Kidney (tissue), 14 donors: ENCODE data around the gene MAP3K7CL. TPM values are rescaled to one million over a fixed set of nuclear protein-coding genes. Genes with fewer than 3 reads are reported as not detected.

Experiments
- DNase-seq, 5 donors: peaks; one replicate each; pipeline ENCODE4 v3.0.0-alpha.2; 2013 to 2020
- FAIRE-seq: peaks from 2 replicates; lab custom pipeline; 2012; peaks lifted over from hg19 to GRCh38; lab: Jason Lieb, UNC
- H3K27ac ChIP-seq, 2 donors: one replicate each; pipeline ENCODE4 v1.7.0; 2013; ENCODE audit warnings: low read depth in 2 of 2, low read length in 2 of 2, inconsistent platforms in 1 of 2
- H3K27me3 ChIP-seq: one replicate; pipeline ENCODE4 v1.7.1; 2013; ENCODE audit warnings: low read length, inconsistent platforms; ENCODE audit not compliant: control insufficient read depth, insufficient read depth
- H3K36me3 ChIP-seq, 3 donors: one replicate each; pipeline versions ENCODE4 v1.7.0 to v1.7.1; 2013; ENCODE audit warnings: low read length in 3 of 3, control low read depth in 1 of 3, inconsistent platforms in 1 of 3; ENCODE audit not compliant: insufficient read depth in 3 of 3, control insufficient read depth in 2 of 3
- H3K4me1 ChIP-seq, 3 donors: one replicate each; pipeline versions ENCODE4 v1.7.0 to v1.7.1; 2013; ENCODE audit warnings: low read length in 3 of 3, inconsistent platforms in 1 of 3, low read depth in 1 of 3; ENCODE audit not compliant: control insufficient read depth in 2 of 3, insufficient read depth in 2 of 3
- H3K4me3 ChIP-seq, 3 donors: one replicate each; pipeline versions ENCODE4 v1.7.0 to v1.8.1; 2013; ENCODE audit warnings: low read length in 3 of 3, control low read depth in 1 of 3, inconsistent platforms in 1 of 3
- H3K9ac ChIP-seq, 3 donors: one replicate each; pipeline versions ENCODE4 v1.7.0 to v1.7.1; 2013; ENCODE audit warnings: low read length in 3 of 3, control low read depth in 1 of 3, inconsistent platforms in 1 of 3
- H3K9me3 ChIP-seq, 3 donors: one replicate each; pipeline versions ENCODE4 v1.7.0 to v1.7.1; 2013; ENCODE audit warnings: low read length in 3 of 3, control low read depth in 1 of 3, inconsistent platforms in 1 of 3; ENCODE audit not compliant: control insufficient read depth in 2 of 3, insufficient read depth in 1 of 3
- CTCF ChIP-seq: IDR thresholded peaks from 3 replicates; pipeline ENCODE4 v1.5.1; 2012; ENCODE audit warnings: mild to moderate bottlenecking, moderate library complexity, borderline replicate concordance; ENCODE audit not compliant: insufficient read depth; ENCODE audit errors: extremely low read depth
- intact Hi-C: fragments of 100-400 bp; cut with DNase I; formaldehyde crosslinking; loops from one replicate; pipeline ENCODE4 v1.11.1; 2022
- polyA plus RNA-seq: library from polyadenylated mRNA; stranded (reverse); fragments of 350-450 nt; fragmentation: Illumina TruSeq; extraction: RNeasy Lipid Tissue Mini Kit (QIAGEN cat#74804); gene quantifications from one replicate; pipeline ENCODE4 v1.2.3, GENCODE V29; 2014; ENCODE audit warnings: low read depth, low replicate concordance; ENCODE audit not compliant: insufficient read depth
- total RNA-seq: library from RNA; stranded (reverse); fragmentation: NEBNext Ultra II Directional; extraction: Animal tissue kit (Norgen Biotek cat#: 25700); gene quantifications from one replicate; pipeline ENCODE4 v1.2.1, GENCODE V29; 2021
- donor health status: control.
- donor health status: control.
- donor health status: control.
- donor health status: control.
- donor health status: control.
- donor health status: DM: yes; HTN: yes; CAD: no.
- donor health status: Normal renal cell carcinoma (clear cell type).

The MAP3K7CL gene
- total and polyA plus RNA-seq, 2 donors from 2014 or later: 5.4 to 12.7 TPM

GRCh38 chr21:29184037-29184436 is 53.6 kb downstream of the MAP3K7CL start:
- FAIRE-seq: no peak
- H3K9ac ChIP-seq: no peak overlapping the region
- H3K9me3 ChIP-seq: no peaks in the 10 kb centered on the region
- intact Hi-C loops: no loop called here
- H3K27me3 ChIP-seq: no peaks in the 10 kb centered on the region
- DNase-seq: no peak
- no peak overlapping the region for H3K4me3 ChIP-seq
- peaks cover 0 to 10% (median 5%) of the 10 kb centered on the region in 3 donors for H3K4me1 ChIP-seq
- no peaks in the 10 kb centered on the region for H3K36me3 ChIP-seq
- TF ChIP-seq CTCF: no peak
- no peak overlapping the region for H3K27ac ChIP-seq

GRCh38 chr21:29185172-29185571 is 54.7 kb downstream of the MAP3K7CL start:
- no peak for FAIRE-seq
- Histone ChIP-seq H3K4me1 (peaks cover 0 to 10% (median 5%) of the 10 kb centered on the region in 3 donors), H3K27ac (no peak overlapping the region)

GRCh38 chr21:29185633-29186032 is 55.2 kb downstream of the MAP3K7CL start:
- Histone ChIP-seq H3K9ac (no peak overlapping the region), H3K36me3 (no peaks in the 10 kb centered on the region), H3K27me3 (no peaks in the 10 kb centered on the region), H3K4me1 (peaks cover 0 to 10% (median 5%) of the 10 kb centered on the region in 3 donors), H3K4me3 (no peak overlapping the region), H3K27ac (no peak overlapping the region), H3K9me3 (no peaks in the 10 kb centered on the region)
- intact Hi-C loops: no loop called here
- TF ChIP-seq CTCF: no peak
- FAIRE-seq: no peak
- no peak for DNase-seq

More at GRCh38 chr21:29185172-29185571, 54.7 kb downstream of the MAP3K7CL start:
- no peaks in the 10 kb centered on the region for H3K9me3 ChIP-seq
- H3K36me3 ChIP-seq: no peaks in the 10 kb centered on the region
- H3K4me3 ChIP-seq: no peak overlapping the region
- TF ChIP-seq CTCF: no peak
- no peak for DNase-seq
- H3K9ac ChIP-seq: no peak overlapping the region
- intact Hi-C loops: no loop called here
- no peaks in the 10 kb centered on the region for H3K27me3 ChIP-seq

- H3K27me3 ChIP-seq: no peaks in the 10 kb centered on the region
- no peaks in the 10 kb centered on the region for H3K9me3 ChIP-seq
- no peak overlapping the region for H3K27ac ChIP-seq
- no peak for FAIRE-seq
- H3K36me3 ChIP-seq: no peaks in the 10 kb centered on the region
- TF ChIP-seq CTCF: no peak
- intact Hi-C loops: no loop called here
- DNase-seq: no peak
- no peak overlapping the region for H3K4me3 ChIP-seq
- H3K4me1 ChIP-seq: peaks cover 0 to 10% (median 5%) of the 10 kb centered on the region in 3 donors
- H3K9ac ChIP-seq: no peak overlapping the region
These were observed 55.8 kb downstream of the MAP3K7CL start for GRCh38 chr21:29186246-29186645.
